Measurements from ENCODE around the gene GUCD1. TPM values are rescaled to one million over a fixed set of nuclear protein-coding genes. Genes with fewer than 3 reads are reported as not detected.

GUCD1 gene
- total RNA-seq, 1 experiment from 2014 or later = 48.4 TPM

DNA sequence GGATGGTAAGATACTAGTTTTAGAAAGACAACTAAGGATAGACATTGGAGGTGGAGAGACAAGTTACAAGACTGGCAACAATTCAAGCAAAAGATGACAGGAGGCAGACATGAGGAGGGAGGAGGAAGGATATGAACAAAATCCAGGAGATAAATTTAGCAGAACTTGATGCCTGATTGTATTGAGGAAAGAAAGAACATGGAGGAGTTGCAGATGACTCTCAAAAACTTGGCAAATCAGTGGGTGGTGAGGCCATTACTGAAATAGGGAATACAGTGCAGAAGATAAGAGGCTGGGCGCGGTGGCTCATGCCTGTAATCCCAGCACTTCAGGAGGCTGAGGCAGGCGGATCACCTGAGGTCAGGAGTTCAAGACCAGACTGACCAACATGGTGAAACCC lies 62.5 kb downstream of the GUCD1 start:
- no peak overlapping the region for H3K27ac Mint-ChIP-seq (ENCODE audit: low read depth, unreplicated experiment)
- no peak for DNase-seq (ENCODE audit: unreplicated experiment)
- H3K27me3 Mint-ChIP-seq (ENCODE audit: insufficient read depth, unreplicated experiment) = no peaks in the 10 kb centered on the region
- H3K4me1 Mint-ChIP-seq (ENCODE audit: insufficient read depth, unreplicated experiment) = no peaks in the 10 kb centered on the region
- BruUV-seq (replicated peaks) = no TSS peak
- TF ChIP-seq, protein P1, sequence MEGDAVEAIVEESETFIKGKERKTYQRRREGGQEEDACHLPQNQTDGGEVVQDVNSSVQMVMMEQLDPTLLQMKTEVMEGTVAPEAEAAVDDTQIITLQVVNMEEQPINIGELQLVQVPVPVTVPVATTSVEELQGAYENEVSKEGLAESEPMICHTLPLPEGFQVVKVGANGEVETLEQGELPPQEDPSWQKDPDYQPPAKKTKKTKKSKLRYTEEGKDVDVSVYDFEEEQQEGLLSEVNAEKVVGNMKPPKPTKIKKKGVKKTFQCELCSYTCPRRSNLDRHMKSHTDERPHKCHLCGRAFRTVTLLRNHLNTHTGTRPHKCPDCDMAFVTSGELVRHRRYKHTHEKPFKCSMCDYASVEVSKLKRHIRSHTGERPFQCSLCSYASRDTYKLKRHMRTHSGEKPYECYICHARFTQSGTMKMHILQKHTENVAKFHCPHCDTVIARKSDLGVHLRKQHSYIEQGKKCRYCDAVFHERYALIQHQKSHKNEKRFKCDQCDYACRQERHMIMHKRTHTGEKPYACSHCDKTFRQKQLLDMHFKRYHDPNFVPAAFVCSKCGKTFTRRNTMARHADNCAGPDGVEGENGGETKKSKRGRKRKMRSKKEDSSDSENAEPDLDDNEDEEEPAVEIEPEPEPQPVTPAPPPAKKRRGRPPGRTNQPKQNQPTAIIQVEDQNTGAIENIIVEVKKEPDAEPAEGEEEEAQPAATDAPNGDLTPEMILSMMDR (IDR thresholded peaks at IDR 0.05; ENCODE audit: unreplicated experiment) = no peak
- intact Hi-C loops (cut with micrococcal nuclease) = no loop called here
- H3K4me3 Mint-ChIP-seq (ENCODE audit: unreplicated experiment) = no peak overlapping the region
- CTCF ChIA-PET = no interaction called here
- no peaks in the 10 kb centered on the region for H3K9me3 Mint-ChIP-seq (ENCODE audit: unreplicated experiment)
- POLR2A ChIA-PET = no interaction called here
- H3K36me3 Mint-ChIP-seq (ENCODE audit: insufficient read depth, unreplicated experiment) = no peaks in the 10 kb centered on the region

Other genes with a start within 250 kb of the GUCD1 start
- gene ADORA2A, start 127.5 kb downstream of the GUCD1 start, total RNA-seq (2022) = 0.96 and 1.4 TPM in 2 replicates
- gene UPB1, start 59.8 kb downstream of the GUCD1 start, total RNA-seq (2022) = not detected in 2 replicates
- 90.9 and 94.6 TPM in 2 replicates for gene SNRPD3, start 861 bp upstream of the GUCD1 start, total RNA-seq (2022)
- 2.6 and 3.2 TPM in 2 replicates for gene LRRC75B, start 37.9 kb upstream of the GUCD1 start, total RNA-seq (2022)
- gene GGT1, start 48.1 kb upstream of the GUCD1 start, total RNA-seq (2022) = 0.63 and 0.76 TPM in 2 replicates
- not detected in 2 replicates for gene PIWIL3, start 219.6 kb upstream of the GUCD1 start, total RNA-seq (2022)